ENCODE results near the gene RALGAPA1.
"Not testable (repeated sequence)": the region's sequence is repeated elsewhere in the genome, so short reads cannot be mapped to it uniquely, and the experiment has no call there.

The RALGAPA1 gene

GRCh38 chr14:35760143-35760542, 49.0 kb downstream of the RALGAPA1 start:
- no peak for DNase-seq

GRCh38 chr14:35758523-35759129, 50.5 kb downstream of the RALGAPA1 start:
- DNase-seq = no peak

DNA sequence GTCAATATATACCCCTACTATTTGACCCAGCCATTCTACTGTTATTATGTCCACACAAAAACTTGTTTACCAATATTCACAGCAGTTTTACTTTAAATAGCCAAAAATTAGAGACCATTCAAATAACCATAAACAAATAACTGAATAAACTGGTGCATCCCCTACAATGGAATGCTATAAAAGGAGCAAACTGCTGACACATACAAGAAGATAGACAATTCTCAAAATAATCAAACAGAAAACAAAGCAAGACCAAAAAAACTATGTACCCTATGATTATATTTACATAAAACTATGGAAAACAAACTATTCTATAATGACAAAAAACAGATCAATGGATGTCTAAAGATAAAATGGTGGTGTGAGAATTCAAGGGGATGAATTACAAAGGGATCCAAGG, 54.4 kb downstream of the RALGAPA1 start:
- DNase-seq = no peak

- DNase-seq = no peak
These were observed 56.7 kb downstream of the RALGAPA1 start for GRCh38 chr14:35752380-35752779.

DNA sequence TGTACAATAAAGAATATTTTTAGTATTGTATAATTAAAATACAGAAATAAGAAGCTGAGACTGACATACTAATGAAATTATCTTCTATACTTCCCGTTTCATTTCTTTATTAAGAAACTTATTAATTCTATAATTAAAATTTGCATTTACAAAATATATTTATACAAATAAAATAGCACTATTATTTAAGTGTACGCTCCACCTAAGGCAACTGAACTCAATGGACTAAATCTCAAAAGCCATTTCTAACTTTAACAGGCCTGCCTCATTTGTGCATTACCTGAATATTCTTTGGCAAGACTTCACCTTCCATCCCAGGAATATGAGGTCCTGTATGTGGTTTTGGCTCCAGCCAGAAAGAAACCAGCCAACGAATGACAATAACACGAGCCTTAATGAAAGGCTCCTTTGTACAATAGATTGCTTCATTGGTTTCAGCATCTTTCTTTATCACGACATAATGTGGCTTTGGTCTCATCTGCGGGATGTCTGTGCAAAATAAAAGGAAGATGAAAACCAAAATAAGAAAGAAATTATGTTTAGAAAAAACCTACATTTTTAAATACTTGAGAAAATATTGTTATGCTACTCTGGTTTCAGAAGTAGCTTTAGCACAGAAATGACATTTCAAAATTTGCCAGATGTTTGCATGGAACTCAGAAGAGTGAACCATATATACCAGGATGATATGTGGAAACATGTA, 58.7 kb downstream of the RALGAPA1 start:
- no peak for DNase-seq

- no peak for DNase-seq
These were observed 61.7 kb downstream of the RALGAPA1 start for GRCh38 chr14:35747379-35747778.

DNA sequence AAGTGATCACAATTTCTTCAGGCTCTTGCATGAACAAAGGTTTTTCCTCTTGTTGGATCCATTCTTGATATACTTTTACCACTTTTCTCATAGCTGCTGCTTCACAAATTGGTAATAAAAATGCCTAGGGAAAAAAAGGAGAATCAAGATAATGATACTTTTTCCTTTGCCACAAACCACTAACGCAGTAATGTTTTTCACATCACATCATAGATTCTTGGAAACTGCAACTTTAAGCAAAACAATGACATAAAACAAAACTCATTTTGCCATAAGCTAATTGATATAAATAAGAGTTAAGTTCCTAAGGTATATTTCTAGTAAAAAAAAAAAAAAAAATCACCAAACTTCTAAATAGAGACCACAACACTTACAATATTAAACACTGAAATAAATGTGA, 66.7 kb downstream of the RALGAPA1 start:
- no peak for DNase-seq

DNA sequence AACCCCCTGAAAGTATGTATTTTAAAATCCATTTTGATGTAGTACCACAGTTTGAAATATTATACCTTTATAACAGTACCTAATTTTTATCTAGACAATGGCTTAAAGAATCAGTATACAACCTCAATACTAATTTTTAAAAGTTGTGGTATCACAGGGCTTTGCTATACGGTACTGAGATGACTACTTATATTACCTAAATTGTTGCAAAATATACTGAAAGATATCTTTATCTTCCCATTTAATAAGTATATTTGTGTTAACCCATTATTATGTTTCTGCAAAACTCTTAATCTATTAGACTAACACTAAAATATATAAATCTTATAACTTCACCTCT, 67.1 kb downstream of the RALGAPA1 start:
- no peak for DNase-seq

- no peak for DNase-seq
These were observed 67.6 kb downstream of the RALGAPA1 start for GRCh38 chr14:35741345-35742031.

DNA sequence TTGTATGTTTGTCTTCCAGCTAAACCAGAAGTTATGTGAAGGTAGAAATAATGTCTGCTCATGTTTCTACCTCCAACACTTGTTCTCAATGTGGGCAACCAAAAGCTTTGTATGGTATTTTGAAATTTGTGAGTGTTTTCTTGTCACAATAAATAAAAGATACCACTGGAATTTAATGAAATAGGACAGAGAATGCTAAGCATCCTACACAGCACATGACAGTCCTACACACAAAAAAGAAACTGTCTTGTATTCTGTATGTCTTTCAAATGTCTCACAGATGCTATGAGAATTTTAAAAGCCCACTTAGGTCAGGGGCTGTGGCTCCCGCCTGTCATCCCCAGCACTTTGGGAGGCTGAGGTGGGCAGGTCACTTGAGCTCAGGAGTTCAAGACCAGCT, 68.9 kb downstream of the RALGAPA1 start:
- DNase-seq = no peak

DNA sequence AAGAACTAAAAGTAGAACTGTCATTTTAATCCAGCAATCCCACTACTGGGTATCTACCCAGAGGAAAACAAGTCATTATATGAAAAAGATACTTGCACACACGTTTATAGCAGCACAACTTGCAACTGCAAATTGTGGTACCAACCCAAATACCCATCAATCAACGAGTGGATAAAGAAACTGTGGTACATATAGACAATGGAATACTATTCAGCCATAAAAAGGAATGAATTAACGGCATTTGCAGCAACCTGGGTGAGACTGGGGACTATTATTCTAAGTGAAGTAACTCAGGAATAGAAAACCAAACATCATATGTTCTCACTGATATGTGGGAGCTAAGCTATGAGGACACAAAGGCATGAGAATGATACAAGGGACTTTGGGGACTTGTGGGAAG, 73.9 kb downstream of the RALGAPA1 start:
- not testable (repeated sequence) for DNase-seq

DNA sequence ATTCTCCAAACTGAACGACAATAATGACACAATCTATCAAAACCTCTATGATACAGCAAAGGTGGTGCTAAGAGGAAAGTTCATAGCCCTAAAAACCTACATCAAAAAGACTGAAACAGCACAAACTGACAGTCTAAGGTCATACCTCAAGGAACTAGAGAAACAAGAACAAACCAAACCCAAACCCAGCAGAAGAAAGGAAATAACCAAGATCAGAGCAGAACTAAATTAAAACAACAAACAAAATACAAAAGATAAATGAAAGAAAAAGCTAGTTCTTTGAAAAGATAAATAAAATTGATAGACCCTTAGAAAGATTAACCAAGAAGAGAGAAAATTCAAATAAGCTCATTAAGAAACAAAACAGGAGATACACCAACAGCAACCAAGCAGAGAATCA, 75.6 kb downstream of the RALGAPA1 start:
- not testable (repeated sequence) for DNase-seq

DNA sequence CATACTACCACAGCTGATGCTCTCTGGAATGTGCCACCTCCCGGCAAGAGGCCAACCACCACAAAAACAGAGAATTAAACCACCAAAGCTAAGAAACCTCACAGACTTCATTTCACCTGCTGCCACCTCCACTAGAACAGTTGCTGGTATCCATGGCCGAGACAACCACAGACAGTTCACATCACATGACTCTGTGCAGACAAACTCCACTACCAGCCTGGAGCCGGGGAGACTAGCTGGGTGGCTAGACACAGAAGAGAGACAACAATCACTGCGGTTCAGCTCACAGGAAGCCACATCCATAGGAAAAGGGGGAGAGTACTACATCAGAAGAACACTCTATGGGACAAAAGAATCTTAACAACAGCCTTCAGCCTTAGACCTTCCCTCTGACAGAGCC, 78.2 kb downstream of the RALGAPA1 start:
- DNase-seq = no peak

- no peak for DNase-seq
These were observed 81.3 kb downstream of the RALGAPA1 start for GRCh38 chr14:35727764-35728163.

DNA sequence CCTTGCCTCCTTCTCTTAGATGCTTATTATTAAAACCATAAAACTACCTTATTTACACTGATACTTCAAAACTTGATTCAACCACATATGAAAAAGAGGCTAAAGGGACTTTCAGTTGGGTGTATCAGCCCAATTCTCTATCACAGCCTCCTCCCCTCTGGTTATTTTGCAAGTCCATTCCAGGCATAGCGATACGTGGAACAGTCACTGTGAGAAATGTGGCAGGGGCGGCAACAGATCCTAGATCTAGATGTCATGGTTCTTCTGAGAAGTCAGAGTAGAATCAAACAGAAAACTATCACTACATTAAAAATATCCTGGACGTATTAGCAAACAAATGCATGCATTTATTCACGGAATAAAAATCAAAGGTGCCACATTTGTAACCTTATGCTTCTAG, 83.2 kb downstream of the RALGAPA1 start:
- DNase-seq = no peak

- no peak for DNase-seq
These were observed 94.0 kb downstream of the RALGAPA1 start for GRCh38 chr14:35715079-35715478.

DNA sequence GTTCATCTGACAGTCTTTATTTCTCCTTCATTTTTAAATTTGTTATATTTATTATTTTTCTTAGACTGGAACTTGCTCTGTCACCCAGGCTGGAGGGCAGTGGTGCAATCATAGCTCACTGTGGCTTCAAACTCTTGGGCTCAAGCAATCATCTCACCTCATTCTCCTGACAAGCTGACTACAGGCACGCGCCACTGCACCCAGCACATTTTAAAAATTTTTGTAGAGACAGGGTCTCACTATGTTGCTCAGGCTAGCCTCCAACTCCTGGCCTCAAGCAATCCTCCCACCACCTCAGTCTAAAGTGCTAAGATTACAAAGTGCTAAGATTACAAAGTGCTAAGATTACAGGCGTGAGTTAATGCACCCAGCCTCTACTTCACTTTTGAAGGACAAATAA, 96.6 kb downstream of the RALGAPA1 start:
- no peak for DNase-seq

DNA sequence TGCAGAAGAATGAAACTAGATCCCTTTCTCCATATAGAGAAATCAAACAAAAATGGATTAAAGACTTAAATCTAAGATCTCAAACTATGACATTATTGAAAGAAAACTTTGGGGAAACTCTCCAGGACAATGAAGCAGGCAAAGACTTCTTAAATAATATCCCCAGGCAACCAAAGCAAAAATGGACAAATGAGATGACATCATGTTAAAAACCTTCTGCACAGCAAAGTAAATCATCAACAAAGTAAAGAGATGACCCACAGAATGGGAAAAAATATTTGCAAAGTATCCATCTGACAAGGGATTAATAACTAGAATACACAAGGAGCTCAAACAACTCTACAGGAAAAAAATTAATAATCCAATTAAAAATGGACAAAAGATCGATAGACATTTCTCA, 101.0 kb downstream of the RALGAPA1 start:
- no peak for DNase-seq

DNA sequence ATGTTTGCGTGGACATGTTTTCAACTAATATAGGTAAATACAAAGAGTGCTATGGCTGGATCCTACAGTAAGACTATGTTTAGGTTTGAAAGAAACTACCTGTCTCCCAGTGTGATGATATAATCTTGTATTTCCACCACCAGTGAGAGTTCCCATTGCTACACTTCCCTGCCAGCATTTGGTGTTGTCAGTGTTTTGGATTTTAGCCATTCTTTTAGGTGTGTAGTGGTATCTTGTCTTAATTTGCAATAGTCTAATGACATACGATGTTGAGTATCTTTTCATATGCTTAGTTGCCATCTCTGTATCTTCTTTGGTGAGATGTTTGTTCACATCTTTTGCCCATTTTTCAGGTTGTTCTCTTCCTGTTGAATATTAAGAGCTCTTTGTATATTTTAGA, 103.5 kb downstream of the RALGAPA1 start:
- no peak for DNase-seq

DNA sequence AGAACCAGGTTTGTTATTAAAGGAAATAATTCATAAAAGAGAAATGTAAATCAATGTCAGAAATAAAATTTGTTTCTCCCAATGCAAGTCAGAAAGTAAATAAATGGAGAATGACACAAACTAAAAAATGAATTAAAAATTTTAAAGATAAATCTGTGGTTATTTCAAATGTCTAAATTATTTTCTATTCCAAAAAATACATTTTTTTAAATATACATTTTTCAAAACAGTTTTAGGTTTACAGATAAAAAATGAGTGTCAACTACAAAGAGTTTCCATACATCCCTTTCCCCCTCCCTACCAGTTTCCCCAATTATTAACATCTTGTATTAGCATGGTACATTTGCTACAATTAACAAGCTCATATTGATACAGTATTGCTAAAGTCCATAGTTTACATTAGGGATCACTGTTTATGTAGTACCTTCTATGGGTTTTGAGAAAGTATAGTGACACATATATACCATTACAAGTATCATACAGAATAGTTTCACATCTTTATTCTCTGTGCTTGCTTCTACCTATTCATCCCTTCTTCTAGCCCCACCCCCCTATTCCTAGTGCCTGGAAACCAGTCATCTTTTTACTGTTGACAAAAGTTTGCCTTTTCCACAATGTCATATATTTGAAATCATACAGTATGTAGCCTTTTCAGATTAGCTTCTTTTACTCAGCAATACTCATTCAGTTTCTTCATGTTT, 104.2 kb downstream of the RALGAPA1 start:
- no peak for DNase-seq

DNA sequence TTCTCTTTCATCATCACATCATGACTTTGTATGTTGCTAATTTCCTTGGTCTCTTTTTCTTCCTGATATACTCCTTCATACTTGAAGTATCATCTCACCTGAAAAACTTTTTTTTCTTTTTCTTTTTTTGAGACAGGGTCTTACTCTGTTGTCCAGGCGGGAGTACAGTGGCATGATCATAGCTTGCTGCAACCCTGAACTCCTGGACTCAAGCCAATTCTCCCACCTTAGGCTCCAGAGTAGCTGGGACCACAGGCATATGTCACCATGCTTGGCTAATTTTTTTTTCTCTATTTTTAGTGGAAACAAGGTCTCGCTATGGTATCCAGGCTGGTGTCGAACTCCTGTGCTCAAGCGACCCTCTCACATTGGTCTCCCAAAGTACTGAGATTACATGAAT, 107.6 kb downstream of the RALGAPA1 start:
- DNase-seq = no peak

GRCh38 chr14:35699791-35700444, 109.2 kb downstream of the RALGAPA1 start:
- DNase-seq = no peak

DNA sequence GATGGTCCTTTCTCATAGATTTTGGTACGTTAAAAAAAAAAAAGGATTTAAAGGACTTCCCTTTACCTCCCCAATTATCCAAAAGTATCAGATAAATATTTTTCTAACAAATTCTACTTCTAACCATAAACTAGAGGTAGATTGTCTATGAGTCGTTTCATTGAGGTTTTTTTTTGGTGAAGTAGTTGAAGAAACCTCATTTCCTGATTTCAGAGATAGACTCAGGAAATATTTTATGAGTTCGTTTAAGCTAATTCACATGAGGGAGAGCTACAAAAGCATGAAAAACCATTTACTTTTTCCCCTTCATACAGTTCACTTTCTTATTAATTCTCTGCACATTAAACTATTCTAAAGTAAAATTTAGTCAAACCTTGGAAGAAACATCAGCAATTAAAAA, 112.5 kb downstream of the RALGAPA1 start:
- DNase-seq = no peak

Measured in MV-4-11 (cell line).